H1 (cell line): ENCODE data around the gene THBS3. TPM values are rescaled to one million over a fixed set of nuclear protein-coding genes. Genes with fewer than 3 reads are reported as not detected.

Source experiments
- CBX8 ChIP-seq: fragments of 300-800, 300-1000 bp; sonication (generic); IDR thresholded peaks from 2 replicates; pipeline ENCODE4 v1.7.1; 2016; ENCODE audit warnings: low read depth, low read length, borderline replicate concordance
- FOSL1 ChIP-seq: IDR thresholded peaks from 2 replicates; pipeline ENCODE4 v1.6.1; 2011; ENCODE audit warnings: mild to moderate bottlenecking, low read depth, low read length, moderate library complexity; ENCODE audit not compliant: insufficient read depth
- KDM4A ChIP-seq: IDR thresholded peaks from one replicate; pipeline ENCODE4 v1.7.1; 2012; ENCODE audit warnings: low read depth, mild to moderate bottlenecking, moderate library complexity, low read length, inconsistent platforms; ENCODE audit not compliant: severe bottlenecking
- POU5F1 ChIP-seq: IDR thresholded peaks from 2 replicates; pipeline ENCODE4 v1.6.1; 2011; ENCODE audit warnings: low read depth, mild to moderate bottlenecking, low read length, moderate library complexity
- RXRA ChIP-seq: IDR thresholded peaks from 2 replicates; pipeline ENCODE4 v1.6.1; 2011; ENCODE audit warnings: low read depth, mild to moderate bottlenecking, low read length, moderate library complexity; ENCODE audit not compliant: insufficient read depth
- SIN3A ChIP-seq, 2 experiments: IDR thresholded peaks in 1 of 2; conservative IDR thresholded peaks in 1 of 2; 2 replicates each; pipeline ENCODE4 v1.6.1; 2011 to 2012; ENCODE audit warnings: low read length in 2 of 2, improper control_type of control experiment in 1 of 2, low read depth in 1 of 2, mild to moderate bottlenecking in 1 of 2
- YY1 ChIP-seq: IDR thresholded peaks from 2 replicates; pipeline ENCODE4 v1.6.1; 2011; ENCODE audit warnings: low read depth, mild to moderate bottlenecking, low read length
- polyA plus RNA-seq, 7 experiments: library from polyadenylated mRNA; depleted of rRNA in 3 of 7; stranded (reverse) in 5 of 7; unstranded in 2 of 7; fragments of >200 nt in 5 of 7; fragments of 200-250 nt in 2 of 7; gene quantifications; 1 replicate in 5 of 7; 2 replicates in 1 of 7; 4 replicates in 1 of 7; pipeline versions ENCODE4 v1.2.1 to v1.2.3, GENCODE V29; 2011 to 2013; ENCODE audit warnings: missing spikeins in 2 of 7, mixed read lengths in 2 of 7
- total RNA-seq: library from RNA; stranded (reverse); fragmentation: NEBNext Ultra II Directional; extraction: Animal tissue kit (Norgen Biotek cat#: 25700); gene quantifications from 2 replicates; pipeline ENCODE4 v1.2.1, GENCODE V29; 2021
- TF ChIP-seq, protein P1 (sequence below), 3 experiments: IDR thresholded peaks; 1 replicate in 2 of 3; 2 replicates in 1 of 3; pipeline versions ENCODE4 v1.5.1 to v1.6.1; 2011; ENCODE audit warnings: low read length in 3 of 3, mild to moderate bottlenecking in 3 of 3, inconsistent platforms in 2 of 3, low read depth in 1 of 3, moderate library complexity in 1 of 3; ENCODE audit not compliant: insufficient read depth in 1 of 3; ENCODE audit errors: control extremely low read depth in 1 of 3

The THBS3 gene
- total and polyA plus RNA-seq, 2 of the 8 experiments (the other 6 are each of a cell fraction or from before 2014, with no cell fraction given) = 3.0 to 3.5 TPM

GRCh38 chr1:155166471-155167165 lies 41.1 kb downstream of the THBS3 start (continued):
- TF ChIP-seq, protein P1, sequence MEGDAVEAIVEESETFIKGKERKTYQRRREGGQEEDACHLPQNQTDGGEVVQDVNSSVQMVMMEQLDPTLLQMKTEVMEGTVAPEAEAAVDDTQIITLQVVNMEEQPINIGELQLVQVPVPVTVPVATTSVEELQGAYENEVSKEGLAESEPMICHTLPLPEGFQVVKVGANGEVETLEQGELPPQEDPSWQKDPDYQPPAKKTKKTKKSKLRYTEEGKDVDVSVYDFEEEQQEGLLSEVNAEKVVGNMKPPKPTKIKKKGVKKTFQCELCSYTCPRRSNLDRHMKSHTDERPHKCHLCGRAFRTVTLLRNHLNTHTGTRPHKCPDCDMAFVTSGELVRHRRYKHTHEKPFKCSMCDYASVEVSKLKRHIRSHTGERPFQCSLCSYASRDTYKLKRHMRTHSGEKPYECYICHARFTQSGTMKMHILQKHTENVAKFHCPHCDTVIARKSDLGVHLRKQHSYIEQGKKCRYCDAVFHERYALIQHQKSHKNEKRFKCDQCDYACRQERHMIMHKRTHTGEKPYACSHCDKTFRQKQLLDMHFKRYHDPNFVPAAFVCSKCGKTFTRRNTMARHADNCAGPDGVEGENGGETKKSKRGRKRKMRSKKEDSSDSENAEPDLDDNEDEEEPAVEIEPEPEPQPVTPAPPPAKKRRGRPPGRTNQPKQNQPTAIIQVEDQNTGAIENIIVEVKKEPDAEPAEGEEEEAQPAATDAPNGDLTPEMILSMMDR (IDR thresholded peaks at IDR 0.05; ENCODE audit: control extremely low read depth in 1 of 3, insufficient read depth in 1 of 3, low read depth in 1 of 3, low read length in 3 of 3) = no peak
- no peak for TF ChIP-seq YY1
- TF ChIP-seq POU5F1 = no peak
- TF ChIP-seq RXRA = no peak
- TF ChIP-seq KDM4A = no peak
- peak in 1 of 2 experiments; percentile 54; a peak in 1 of 4 replicates for TF ChIP-seq SIN3A (conservative IDR thresholded peaks at IDR 0.05 in 1 of 2, IDR thresholded peaks at IDR 0.05 in 1 of 2; ENCODE audit: low read depth in 1 of 2, low read length in 2 of 2)
- no peak for TF ChIP-seq CBX8
- no peak for TF ChIP-seq FOSL1
